Left lung (tissue), 10 donors: ENCODE results near the gene USP5. TPM values are rescaled to one million over a fixed set of nuclear protein-coding genes. Genes with fewer than 3 reads are reported as not detected.

Experiments used
- ATAC-seq: fragments of 200-7000 bp; cut with Tn5 transposase; one replicate; pipeline ENCODE4 v1.9.1; 2020; ENCODE audit warnings: moderate library complexity
- DNase-seq, 4 donors: peaks; one replicate each; pipeline ENCODE4 v3.0.0-alpha.2; 2013 to 2020
- H3K27ac ChIP-seq, 2 donors: fragments of 200-600 bp; sonication (generic) in 1 of 2; one replicate each; pipeline versions ENCODE4 v1.5.0 to v1.8.0; 2020 to 2021
- H3K27me3 ChIP-seq, 2 donors: fragments of 200-600 bp; sonication (generic) in 1 of 2; one replicate each; pipeline versions ENCODE4 v1.5.0 to v1.8.0; 2020 to 2021
- H3K36me3 ChIP-seq, 2 donors: fragments of 200-600 bp; sonication (generic) in 1 of 2; one replicate each; pipeline versions ENCODE4 v1.5.0 to v1.8.0; 2020 to 2021
- H3K4me1 ChIP-seq, 2 donors: fragments of 200-600 bp; one replicate each; pipeline ENCODE4 v1.8.0; 2021
- H3K4me3 ChIP-seq, 2 donors: fragments of 200-600 bp; sonication (generic) in 1 of 2; one replicate each; pipeline versions ENCODE4 v1.5.0 to v1.8.0; 2020 to 2021; ENCODE audit warnings: mild to moderate bottlenecking in 1 of 2
- H3K9me3 ChIP-seq, 2 donors: fragments of 200-600 bp; sonication (generic) in 1 of 2; one replicate each; pipeline versions ENCODE4 v1.5.0 to v1.8.0; 2020 to 2021
- CTCF ChIP-seq, 2 donors: fragments of 200-600 bp; sonication (generic) in 1 of 2; IDR thresholded peaks; one replicate each; pipeline versions ENCODE4 v1.5.0 to v1.8.0; 2021; ENCODE audit warnings: antibody characterized with exemption in 2 of 2
- intact Hi-C, 2 donors: fragments of 100-400 bp; cut with DNase I; formaldehyde crosslinking; loops; one replicate each; pipeline versions ENCODE4 v1.11.2 to v1.14.2; 2022
- polyA plus RNA-seq, 6 donors: library from polyadenylated mRNA; unstranded; fragments of 120-200 nt; gene quantifications; one replicate each; pipeline ENCODE4 v1.2.1, GENCODE V29; 2013; ENCODE audit not compliant: insufficient read length in 6 of 6
- total RNA-seq, 2 donors: library from RNA; stranded (reverse); fragmentation: NEBNext Ultra II Directional; extraction: Animal tissue kit (Norgen Biotek cat#: 25700); gene quantifications; one replicate each; pipeline ENCODE4 v1.2.1, GENCODE V29; 2021
- donor health status: DM: no; HTN: yes; CAD: no.
- donor health status: DM: no; HTN: no; CAD: no.

Gene USP5
- total and polyA plus RNA-seq, 8 donors = 50.8 to 90.2 (median 59.7) TPM

GRCh38 chr12:6914947-6915788 lies 63.2 kb downstream of the USP5 start:
- peaks cover 0 to 12% of the 10 kb centered on the region in 2 donors for H3K36me3 ChIP-seq
- peaks cover 0 to 40% of the 10 kb centered on the region in 2 donors for H3K27me3 ChIP-seq
- TF ChIP-seq CTCF (IDR thresholded peaks at IDR 0.05) = no peak
- peak overlapping the region; percentile 61 to 66 for H3K27ac ChIP-seq
- H3K4me1 ChIP-seq = peaks cover 0 to 24% of the 10 kb centered on the region in 2 donors
- H3K9me3 ChIP-seq = no peaks in the 10 kb centered on the region
- peak overlapping the region; percentile 44 to 58 for H3K4me3 ChIP-seq
- DNase-seq (peak in 1 of 4 donors; percentile 33), ATAC-seq (peak; percentile 22)
- intact Hi-C loops = no loop called here

GRCh38 chr12:6915789-6916285 lies 63.9 kb downstream of the USP5 start:
- intact Hi-C loops = no loop called here
- peak in 1 of 4 donors; percentile 32 for DNase-seq
- Histone ChIP-seq H3K9me3 (no peaks in the 10 kb centered on the region), H3K27me3 (peaks cover 0 to 40% of the 10 kb centered on the region in 2 donors), H3K36me3 (peaks cover 0 to 16% of the 10 kb centered on the region in 2 donors), H3K4me1 (peaks cover 0 to 24% of the 10 kb centered on the region in 2 donors), H3K4me3 (no peak overlapping the region), H3K27ac (no peak overlapping the region)
- ATAC-seq = no peak
- TF ChIP-seq CTCF (IDR thresholded peaks at IDR 0.05) = no peak

Other genes with a start within 250 kb of the USP5 start
- 100 to 1,000 TPM; 159 to 171 TPM for gene CHD4, start 244.8 kb upstream of the USP5 start, total RNA-seq
- 100 to 1,000 TPM; 200 to 252 (median 234) TPM for gene CHD4, start 244.8 kb upstream of the USP5 start, polyA plus RNA-seq
- gene LPAR5, start 216.2 kb upstream of the USP5 start, total RNA-seq = 1 to 10 TPM; 1.5 to 2.0 TPM
- 1 to 10 TPM; 1.1 to 1.8 (median 1.4) TPM for gene LPAR5, start 216.2 kb upstream of the USP5 start, polyA plus RNA-seq
- gene ACRBP, start 204.7 kb upstream of the USP5 start, total RNA-seq = 1 to 10 TPM; 4.9 to 6.3 TPM
- 1 to 10 TPM; 5.4 to 8.2 (median 6.4) TPM for gene ACRBP, start 204.7 kb upstream of the USP5 start, polyA plus RNA-seq
- 10 to 100 TPM; 23.1 to 38.0 TPM for gene ING4, start 189.0 kb upstream of the USP5 start, total RNA-seq
- 100 to 1,000 TPM in 4 of 6 donors, 10 to 100 TPM in 2; 88.3 to 113 (median 101) TPM for gene ING4, start 189.0 kb upstream of the USP5 start, polyA plus RNA-seq
- gene ZNF384, start 162.8 kb upstream of the USP5 start, total RNA-seq = 10 to 100 TPM; 39.3 to 55.0 TPM
- 10 to 100 TPM; 86.7 to 97.9 (median 90.2) TPM for gene ZNF384, start 162.8 kb upstream of the USP5 start, polyA plus RNA-seq
- under 1 TPM; 0.18 to 0.44 TPM for gene PIANP, start 151.3 kb upstream of the USP5 start, total RNA-seq
- 1 to 10 TPM; 5.5 to 8.0 (median 6.1) TPM for gene PIANP, start 151.3 kb upstream of the USP5 start, polyA plus RNA-seq
- gene COPS7A, start 128.1 kb upstream of the USP5 start, total RNA-seq = 10 to 100 TPM; 66.0 to 67.5 TPM
- gene COPS7A, start 128.1 kb upstream of the USP5 start, polyA plus RNA-seq = 10 to 100 TPM; 51.4 to 55.0 (median 53.3) TPM
- gene MLF2, start 99.0 kb upstream of the USP5 start, total RNA-seq = 100 to 1,000 TPM; 142 to 148 TPM
- 100 to 1,000 TPM; 151 to 182 (median 167) TPM for gene MLF2, start 99.0 kb upstream of the USP5 start, polyA plus RNA-seq
- gene PTMS, start 85.8 kb upstream of the USP5 start, total RNA-seq = 100 to 1,000 TPM; 276 to 322 TPM
- gene PTMS, start 85.8 kb upstream of the USP5 start, polyA plus RNA-seq = 100 to 1,000 TPM; 609 to 843 (median 755) TPM
- 1 to 10 TPM in 1 of 2 donors, under 1 TPM in 1; 0.79 to 2.4 TPM for gene LAG3, start 79.6 kb upstream of the USP5 start, total RNA-seq
- gene LAG3, start 79.6 kb upstream of the USP5 start, polyA plus RNA-seq = 1 to 10 TPM; 1.1 to 3.0 (median 1.7) TPM
- 10 to 100 TPM; 64.5 to 96.2 TPM for gene CD4, start 62.6 kb upstream of the USP5 start, total RNA-seq
- 10 to 100 TPM; 90.2 to 97.8 (median 92.9) TPM for gene CD4, start 62.6 kb upstream of the USP5 start, polyA plus RNA-seq
- gene GPR162, start 30.3 kb upstream of the USP5 start, total RNA-seq = 10 to 100 TPM; 12.7 to 13.7 TPM
- 10 to 100 TPM in 5 of 6 donors, 1 to 10 TPM in 1; 9.0 to 15.7 (median 11.5) TPM for gene GPR162, start 30.3 kb upstream of the USP5 start, polyA plus RNA-seq
- 10 to 100 TPM; 18.2 to 33.6 TPM for gene P3H3, start 23.7 kb upstream of the USP5 start, total RNA-seq
- 10 to 100 TPM; 18.0 to 41.7 (median 22.3) TPM for gene P3H3, start 23.7 kb upstream of the USP5 start, polyA plus RNA-seq
- gene GNB3, start 11.2 kb upstream of the USP5 start, total RNA-seq = 1 to 10 TPM; 2.0 to 3.3 TPM
- 1 to 10 TPM; 3.3 to 7.2 (median 5.4) TPM for gene GNB3, start 11.2 kb upstream of the USP5 start, polyA plus RNA-seq
- 1 to 10 TPM; 2.0 to 7.7 TPM for gene CDCA3, start 864 bp upstream of the USP5 start, total RNA-seq
- gene CDCA3, start 864 bp upstream of the USP5 start, polyA plus RNA-seq = 10 to 100 TPM; 25.3 to 59.2 (median 33.3) TPM
- 100 to 1,000 TPM; 394 to 521 TPM for gene TPI1, start 15.4 kb downstream of the USP5 start, total RNA-seq
- gene TPI1, start 15.4 kb downstream of the USP5 start, polyA plus RNA-seq = 100 to 1,000 TPM; 416 to 483 (median 444) TPM
- 10 to 100 TPM; 24.5 to 27.1 TPM for gene SPSB2, start 21.2 kb downstream of the USP5 start, total RNA-seq
- gene SPSB2, start 21.2 kb downstream of the USP5 start, polyA plus RNA-seq = 10 to 100 TPM in 1 of 6 donors, 1 to 10 TPM in 5; 3.4 to 13.8 (median 7.2) TPM
- gene LRRC23, start 52.7 kb downstream of the USP5 start, total RNA-seq = 10 to 100 TPM; 11.0 to 14.8 TPM
- 10 to 100 TPM; 18.3 to 36.8 (median 25.2) TPM for gene LRRC23, start 52.7 kb downstream of the USP5 start, polyA plus RNA-seq
- gene ENO2, start 62.4 kb downstream of the USP5 start, total RNA-seq = 10 to 100 TPM; 42.3 to 50.0 TPM
- gene ENO2, start 62.4 kb downstream of the USP5 start, polyA plus RNA-seq = 10 to 100 TPM in 5 of 6 donors, 1 to 10 TPM in 1; 9.3 to 22.0 (median 14.3) TPM
- gene ATN1, start 75.8 kb downstream of the USP5 start, total RNA-seq = 100 to 1,000 TPM in 1 of 2 donors, 10 to 100 TPM in 1; 96.9 to 107 TPM
- 100 to 1,000 TPM in 5 of 6 donors, 10 to 100 TPM in 1; 94.9 to 134 (median 115) TPM for gene ATN1, start 75.8 kb downstream of the USP5 start, polyA plus RNA-seq
- gene RNU7-1, start 91.7 kb downstream of the USP5 start, total RNA-seq = not detected
- 1 to 10 TPM in 2 of 6 donors, not detected in 4; 7.9 to 9.7 TPM for gene RNU7-1, start 91.7 kb downstream of the USP5 start, polyA plus RNA-seq
- gene C12orf57, start 91.9 kb downstream of the USP5 start, total RNA-seq = 100 to 1,000 TPM; 159 to 194 TPM
- gene C12orf57, start 91.9 kb downstream of the USP5 start, polyA plus RNA-seq = 100 to 1,000 TPM; 175 to 239 (median 204) TPM
- gene PTPN6, start 99.2 kb downstream of the USP5 start, total RNA-seq = 100 to 1,000 TPM in 1 of 2 donors, 10 to 100 TPM in 1; 74.6 to 145 TPM
- gene PTPN6, start 99.2 kb downstream of the USP5 start, polyA plus RNA-seq = 10 to 100 TPM; 17.4 to 21.2 (median 18.3) TPM
- 100 to 1,000 TPM; 113 to 142 TPM for gene PHB2, start 118.5 kb downstream of the USP5 start, total RNA-seq
- 100 to 1,000 TPM; 280 to 322 (median 302) TPM for gene PHB2, start 118.5 kb downstream of the USP5 start, polyA plus RNA-seq
- 10 to 100 TPM; 36.3 to 46.6 TPM for gene EMG1, start 118.8 kb downstream of the USP5 start, total RNA-seq
- gene EMG1, start 118.8 kb downstream of the USP5 start, polyA plus RNA-seq = 10 to 100 TPM; 45.3 to 52.3 (median 47.6) TPM
- 100 to 1,000 TPM in 1 of 2 donors, 10 to 100 TPM in 1; 74.5 to 108 TPM for gene LPCAT3, start 166.3 kb downstream of the USP5 start, total RNA-seq
- gene LPCAT3, start 166.3 kb downstream of the USP5 start, polyA plus RNA-seq = 10 to 100 TPM; 54.7 to 70.7 (median 61.9) TPM
- 100 to 1,000 TPM; 302 to 326 TPM for gene C1S, start 208.6 kb downstream of the USP5 start, total RNA-seq
- gene C1S, start 208.6 kb downstream of the USP5 start, polyA plus RNA-seq = 100 to 1,000 TPM; 111 to 134 (median 120) TPM
- gene C1R, start 240.3 kb downstream of the USP5 start, total RNA-seq = 100 to 1,000 TPM; 403 to 693 TPM
- gene C1R, start 240.3 kb downstream of the USP5 start, polyA plus RNA-seq = 10 to 100 TPM; 69.3 to 98.5 (median 80.1) TPM